Activated T-cell treated with anti-CD3 and anti-CD28 coated beads for 4 hours (primary cell): ENCODE results near the gene LMTK2.

Source experiments
- DNase-seq: peaks from one replicate; pipeline ENCODE4 v3.0.0-alpha.2; 2020

LMTK2 gene

GRCh38 chr7:98106647-98107312 lies at the start of gene LMTK2:
LMTK2 (plus strand) TSS chr7:98106862; CDS start chr7:98107178, 316 bp downstream.
- peak; percentile 98 for DNase-seq

DNA sequence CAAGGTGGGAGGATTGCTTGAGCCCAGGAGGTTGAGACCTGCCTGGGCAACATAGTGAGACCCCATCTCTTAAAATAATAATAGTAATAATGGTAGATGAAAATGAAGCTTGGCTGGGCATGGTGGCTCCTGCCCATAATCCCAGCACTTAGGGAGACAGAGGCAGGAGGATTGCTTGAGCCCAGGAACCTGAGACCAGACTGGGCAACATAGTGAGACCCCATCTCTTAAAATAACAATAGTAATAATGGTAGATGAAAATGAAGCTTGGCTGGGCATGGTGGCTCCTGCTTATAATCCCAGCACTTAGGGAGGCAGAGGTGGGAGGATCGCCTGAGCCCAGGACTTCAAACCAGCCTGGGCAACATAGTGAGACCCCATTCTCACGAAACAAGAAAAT lies 49.5 kb upstream of the LMTK2 start:
- no peak for DNase-seq

GRCh38 chr7:98058186-98058585 lies 48.5 kb upstream of the LMTK2 start:
- DNase-seq: no peak

GRCh38 chr7:98064233-98064632 lies 42.4 kb upstream of the LMTK2 start:
- no peak for DNase-seq

GRCh38 chr7:98066208-98066607 lies 40.5 kb upstream of the LMTK2 start:
- DNase-seq: no peak

DNA sequence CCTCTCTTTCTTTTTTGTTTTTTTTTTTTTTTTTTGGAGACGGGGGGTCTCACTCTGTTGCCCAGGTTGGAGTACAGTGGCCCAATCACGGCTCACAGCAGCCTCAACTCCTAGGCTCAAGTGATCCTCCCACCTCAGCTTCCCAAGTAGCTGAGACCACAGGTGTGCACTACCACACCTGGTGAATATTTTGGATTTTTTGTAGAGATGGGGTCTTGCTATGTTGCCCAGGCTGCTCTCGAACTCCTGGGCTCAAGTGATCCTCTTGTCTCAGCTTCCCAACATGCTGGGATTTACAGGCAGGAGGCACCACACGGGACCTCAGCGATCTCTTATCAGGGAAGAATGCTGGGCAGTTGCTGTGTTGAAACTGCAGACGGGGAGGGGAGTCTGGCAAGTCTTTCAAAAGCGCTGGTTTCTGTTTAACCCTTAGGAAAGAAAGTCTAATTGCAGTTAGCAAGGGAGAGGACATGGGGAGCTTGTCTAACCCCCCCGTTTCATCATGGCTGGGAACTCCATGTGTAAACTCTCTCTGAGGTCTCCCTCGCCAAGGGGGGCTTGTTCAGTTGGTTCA lies 39.6 kb upstream of the LMTK2 start:
- no peak for DNase-seq

GRCh38 chr7:98073047-98073446 lies 33.6 kb upstream of the LMTK2 start:
- DNase-seq: no peak

GRCh38 chr7:98075801-98076200 lies 30.9 kb upstream of the LMTK2 start:
- DNase-seq: no peak

DNA sequence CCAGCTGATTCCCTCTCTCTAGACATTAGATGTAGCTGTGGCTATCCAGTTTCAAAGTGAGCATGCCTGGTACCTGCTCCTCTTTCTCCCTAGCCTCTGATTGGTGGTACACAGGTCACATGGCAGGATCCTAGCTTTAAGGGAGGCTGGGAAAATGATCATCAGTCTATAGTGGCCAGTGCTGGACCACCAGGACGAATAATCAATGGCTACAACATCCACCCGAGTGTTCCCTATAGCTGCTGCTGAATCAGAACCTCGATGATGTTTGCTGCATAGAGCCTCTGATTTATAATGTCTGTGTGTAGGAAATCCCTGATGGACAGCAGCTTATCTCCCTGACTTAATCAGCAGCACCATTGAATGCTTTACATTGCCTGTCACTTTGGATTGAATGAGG lies 28.9 kb upstream of the LMTK2 start:
- DNase-seq: no peak

- DNase-seq: no peak
Measured at GRCh38 chr7:98078197-98078870, 28.3 kb upstream of the LMTK2 start.

GRCh38 chr7:98079891-98080648 lies 26.6 kb upstream of the LMTK2 start:
- DNase-seq: no peak

GRCh38 chr7:98081319-98081718 lies 25.3 kb upstream of the LMTK2 start:
- no peak for DNase-seq

- DNase-seq: no peak
Measured at GRCh38 chr7:98084631-98085030, 22.0 kb upstream of the LMTK2 start.

GRCh38 chr7:98085674-98086073 lies 21.0 kb upstream of the LMTK2 start:
- no peak for DNase-seq

GRCh38 chr7:98086281-98086718 lies 20.4 kb upstream of the LMTK2 start:
- no peak for DNase-seq

GRCh38 chr7:98088109-98088508 lies 18.6 kb upstream of the LMTK2 start:
- no peak for DNase-seq

DNA sequence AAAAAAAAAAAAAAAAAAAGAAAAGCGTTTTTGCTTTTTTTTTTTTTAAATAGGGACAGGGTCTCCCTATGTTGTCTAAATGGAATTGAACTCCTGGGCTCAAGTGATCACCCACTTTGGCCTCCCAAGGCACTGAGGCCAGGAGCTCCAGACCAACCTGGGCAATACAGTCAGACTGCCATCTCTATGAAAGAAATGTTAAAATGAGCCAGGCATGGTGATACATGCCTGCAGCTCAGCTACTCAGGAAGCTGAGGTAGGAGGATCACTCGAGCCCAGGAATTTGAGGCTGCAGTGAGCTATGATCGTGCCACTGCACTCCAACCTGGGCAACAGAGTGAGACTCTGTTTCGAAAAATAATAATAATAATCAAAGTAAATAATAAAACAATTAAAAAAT lies 16.5 kb upstream of the LMTK2 start:
- no peak for DNase-seq

DNA sequence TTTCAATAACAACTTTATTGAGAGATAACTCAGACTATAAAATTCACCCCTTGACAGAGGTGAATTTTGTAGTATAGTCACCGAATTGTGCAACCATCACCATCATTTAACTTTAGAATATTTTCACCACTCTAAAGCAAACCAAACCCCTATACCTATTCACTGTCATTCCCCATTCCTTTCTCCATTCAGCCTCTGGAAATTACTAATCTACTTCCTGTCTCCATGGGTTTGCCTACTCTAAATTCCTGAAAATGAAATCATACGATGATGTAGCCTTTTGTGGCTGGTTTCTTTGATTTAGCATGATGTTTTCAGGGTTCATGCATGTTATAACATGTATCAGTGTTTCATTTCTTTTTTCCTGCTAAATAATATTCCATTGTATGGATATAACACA lies 15.6 kb upstream of the LMTK2 start:
- DNase-seq: no peak

DNA sequence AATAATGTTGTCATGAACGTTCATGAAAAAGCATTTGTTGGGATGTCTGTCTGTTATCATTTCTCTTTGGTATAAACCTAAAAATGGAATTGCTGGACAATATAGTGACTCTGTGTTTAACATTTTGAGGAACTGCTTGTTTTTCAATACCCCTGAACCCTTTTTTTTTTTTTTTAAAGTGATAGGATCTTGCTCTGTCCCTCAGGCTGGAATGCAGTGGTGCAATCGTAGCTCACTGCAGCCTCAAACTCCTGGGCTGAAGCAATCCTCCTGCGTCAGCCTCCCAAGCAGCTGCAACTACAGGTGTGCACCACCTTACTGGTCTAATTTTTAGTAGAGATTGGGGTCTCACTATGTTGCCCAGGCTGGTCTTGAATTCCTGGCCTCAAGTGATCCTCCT lies 15.1 kb upstream of the LMTK2 start:
- no peak for DNase-seq

DNA sequence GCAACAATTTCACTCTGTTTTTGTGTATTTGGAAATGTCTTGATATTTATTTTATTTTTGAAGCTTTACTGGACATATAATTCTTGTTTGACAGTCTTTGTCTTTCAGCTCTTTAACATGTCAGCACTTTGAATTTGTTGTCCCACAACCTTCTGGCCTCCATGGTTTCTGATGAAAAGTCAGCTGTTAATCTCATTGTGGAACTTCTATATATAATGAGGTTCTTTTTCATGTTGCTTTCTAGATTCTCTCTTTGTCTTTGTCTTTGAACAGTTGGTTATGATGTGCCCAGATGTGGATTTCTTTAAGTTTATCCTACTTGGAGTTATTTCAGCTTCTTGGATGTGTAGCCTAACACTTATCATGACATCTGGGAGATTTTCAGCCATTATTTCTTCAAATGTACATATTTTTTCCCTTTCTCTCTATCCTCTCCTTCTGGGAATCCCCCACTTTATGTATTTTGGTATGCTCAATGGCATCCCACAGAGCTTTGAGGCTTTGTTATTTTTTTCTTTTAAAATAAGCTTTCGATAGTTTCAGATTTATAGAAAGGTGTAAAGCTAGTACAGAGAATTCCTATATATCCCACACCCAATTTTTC lies 9.5 kb upstream of the LMTK2 start:
- DNase-seq: no peak

DNA sequence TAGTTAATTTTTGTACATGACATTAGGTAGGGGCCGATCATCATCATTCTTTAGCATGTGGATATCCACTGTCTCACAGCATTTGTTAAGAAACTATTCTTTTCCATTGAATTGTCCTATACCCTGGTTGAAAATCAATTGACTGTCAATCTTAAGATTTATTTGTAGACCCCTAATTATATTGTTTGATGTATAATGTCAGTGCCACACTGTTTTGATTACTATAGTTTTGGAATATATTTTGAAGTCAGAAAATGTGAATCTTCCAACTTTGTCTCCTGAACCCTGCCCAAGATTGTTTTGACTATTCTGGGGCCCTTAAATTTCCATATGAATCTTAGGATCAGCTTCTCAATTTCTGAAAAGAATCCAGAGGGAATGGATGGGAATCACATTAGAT lies 6.6 kb upstream of the LMTK2 start:
- no peak for DNase-seq

DNA sequence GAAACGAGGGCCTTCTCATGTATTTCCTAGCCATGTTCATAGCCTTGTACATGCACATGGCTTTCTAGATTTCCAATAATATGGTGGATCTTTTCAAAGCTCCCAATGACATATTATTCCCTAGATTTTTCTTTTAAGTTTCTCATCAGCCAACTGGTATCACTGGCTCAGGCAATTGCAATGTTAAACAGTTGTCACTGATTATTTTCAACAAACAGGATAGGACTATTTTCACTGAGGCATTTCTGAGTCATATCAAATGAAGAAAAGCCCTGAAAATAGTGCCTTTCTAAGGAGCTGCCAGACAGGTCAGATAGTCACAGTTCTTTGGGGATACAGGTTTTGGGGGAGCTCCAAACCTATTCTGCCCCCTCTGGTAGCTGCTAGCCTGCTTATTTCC lies 4.5 kb upstream of the LMTK2 start:
- no peak for DNase-seq

- DNase-seq: no peak
Measured at GRCh38 chr7:98105942-98106544, 619 bp upstream of the LMTK2 start.
